Fibroblast of lung (primary cell): ENCODE data around the gene LRRC75B. TPM values are rescaled to one million over a fixed set of nuclear protein-coding genes. Genes with fewer than 3 reads are reported as not detected.

Experiments used
- DNase-seq, 2 donors: peaks; one replicate each; pipeline versions ENCODE4 v3.0.0 to v3.0.0-alpha.2; 2010; ENCODE audit warnings: low read depth in 2 of 2
- H2AFZ ChIP-seq: 2 replicates; pipeline ENCODE4 v1.5.1; 2012; ENCODE audit warnings: low read length, control low read depth, inconsistent platforms
- H3K27ac ChIP-seq: 2 replicates; pipeline ENCODE4 v1.5.1; 2011; ENCODE audit warnings: low read length, control low read depth; ENCODE audit not compliant: insufficient read depth
- H3K27me3 ChIP-seq: 2 replicates; pipeline ENCODE4 v1.5.1; 2011; ENCODE audit warnings: mild to moderate bottlenecking, low read length; ENCODE audit not compliant: control insufficient read depth, insufficient read depth
- H3K36me3 ChIP-seq: 2 replicates; pipeline ENCODE4 v1.5.1; 2011; ENCODE audit warnings: low read length; ENCODE audit not compliant: control insufficient read depth, insufficient read depth
- H3K4me1 ChIP-seq: 2 replicates; pipeline ENCODE4 v1.5.1; 2011; ENCODE audit warnings: low read length; ENCODE audit not compliant: control insufficient read depth, insufficient read depth; ENCODE audit errors: extremely low read depth
- H3K4me2 ChIP-seq: 2 replicates; pipeline ENCODE4 v1.5.1; 2011; ENCODE audit warnings: low read length, control low read depth; ENCODE audit not compliant: insufficient read depth; ENCODE audit errors: extremely low read depth
- H3K4me3 ChIP-seq, 4 experiments: fragments of 200-600 bp in 1 of 4; sonication (generic) in 1 of 4; replicated peaks in 1 of 4; 2 replicates each; pipeline ENCODE4 v1.5.1; 2011 to 2016; ENCODE audit warnings: low read length in 4 of 4, low read depth in 3 of 4, mild to moderate bottlenecking in 3 of 4, control low read depth in 2 of 4, inconsistent platforms in 1 of 4, mixed read lengths in 1 of 4; ENCODE audit not compliant: insufficient read depth in 1 of 4; ENCODE audit errors: control extremely low read depth in 1 of 4
- H3K79me2 ChIP-seq: 2 replicates; pipeline ENCODE4 v1.5.1; 2012; ENCODE audit warnings: mild to moderate bottlenecking, low read length, inconsistent platforms; ENCODE audit not compliant: control insufficient read depth, insufficient read depth
- H3K9ac ChIP-seq: 2 replicates; pipeline ENCODE4 v1.5.1; 2011; ENCODE audit warnings: mild to moderate bottlenecking, low read length, control low read depth; ENCODE audit not compliant: insufficient read depth
- H3K9me3 ChIP-seq: 2 replicates; pipeline ENCODE4 v1.5.1; 2012; ENCODE audit warnings: low read depth, low read length; ENCODE audit not compliant: control insufficient read depth, insufficient read depth
- H4K20me1 ChIP-seq: 2 replicates; pipeline ENCODE4 v1.5.1; 2011; ENCODE audit warnings: low read length; ENCODE audit not compliant: control insufficient read depth, insufficient read depth; ENCODE audit errors: extremely low read depth
- EZH2 ChIP-seq: IDR thresholded peaks from 2 replicates; pipeline ENCODE4 v1.5.1; 2012; ENCODE audit warnings: low read length, control low read depth, mild to moderate bottlenecking; ENCODE audit errors: missing control alignments
- polyA plus RNA-seq, 2 donors: library from polyadenylated mRNA; depleted of rRNA in 1 of 2; stranded (reverse) in 1 of 2; unstranded in 1 of 2; fragments of >200 nt; gene quantifications; 2 replicates each; pipeline ENCODE4 v1.2.1, GENCODE V29; 2011 to 2012; ENCODE audit warnings: missing spikeins in 1 of 2
- total RNA-seq: library from RNA; depleted of rRNA; stranded (reverse); fragments of >200 nt; gene quantifications from 2 replicates; pipeline ENCODE4 v1.2.1, GENCODE V29; 2014
- TF ChIP-seq, protein P1 (sequence below), 2 donors: IDR thresholded peaks in 1 of 2; conservative IDR thresholded peaks in 1 of 2; 1 replicate in 1 of 2; 2 replicates in 1 of 2; pipeline ENCODE4 v1.5.1; 2011 to 2012; ENCODE audit warnings: low read length in 2 of 2, control low read depth in 1 of 2, inconsistent platforms in 1 of 2, low read depth in 1 of 2, mild to moderate bottlenecking in 1 of 2

The LRRC75B gene
- total and polyA plus RNA-seq, 2 donors (not counting 1 experiment from before 2014, with no cell fraction given), result 2.9 to 7.9 TPM

- H3K27me3 ChIP-seq, result no peaks in the 10 kb centered on the region
- H2AFZ ChIP-seq, result no peak overlapping the region
- no peak overlapping the region for H3K27ac ChIP-seq
- no peaks in the 10 kb centered on the region for H4K20me1 ChIP-seq
- peak; percentile 21 to 35 for DNase-seq
- no peaks in the 10 kb centered on the region for H3K79me2 ChIP-seq
- no peak overlapping the region for H3K9ac ChIP-seq
- H3K9me3 ChIP-seq, result no peaks in the 10 kb centered on the region
- TF ChIP-seq EZH2, result no peak
- TF ChIP-seq, protein P1, sequence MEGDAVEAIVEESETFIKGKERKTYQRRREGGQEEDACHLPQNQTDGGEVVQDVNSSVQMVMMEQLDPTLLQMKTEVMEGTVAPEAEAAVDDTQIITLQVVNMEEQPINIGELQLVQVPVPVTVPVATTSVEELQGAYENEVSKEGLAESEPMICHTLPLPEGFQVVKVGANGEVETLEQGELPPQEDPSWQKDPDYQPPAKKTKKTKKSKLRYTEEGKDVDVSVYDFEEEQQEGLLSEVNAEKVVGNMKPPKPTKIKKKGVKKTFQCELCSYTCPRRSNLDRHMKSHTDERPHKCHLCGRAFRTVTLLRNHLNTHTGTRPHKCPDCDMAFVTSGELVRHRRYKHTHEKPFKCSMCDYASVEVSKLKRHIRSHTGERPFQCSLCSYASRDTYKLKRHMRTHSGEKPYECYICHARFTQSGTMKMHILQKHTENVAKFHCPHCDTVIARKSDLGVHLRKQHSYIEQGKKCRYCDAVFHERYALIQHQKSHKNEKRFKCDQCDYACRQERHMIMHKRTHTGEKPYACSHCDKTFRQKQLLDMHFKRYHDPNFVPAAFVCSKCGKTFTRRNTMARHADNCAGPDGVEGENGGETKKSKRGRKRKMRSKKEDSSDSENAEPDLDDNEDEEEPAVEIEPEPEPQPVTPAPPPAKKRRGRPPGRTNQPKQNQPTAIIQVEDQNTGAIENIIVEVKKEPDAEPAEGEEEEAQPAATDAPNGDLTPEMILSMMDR (conservative IDR thresholded peaks at IDR 0.05 in 1 of 2, IDR thresholded peaks at IDR 0.05 in 1 of 2; ENCODE audit: low read depth in 1 of 2, low read length in 2 of 2), result no peak
- H3K36me3 ChIP-seq, result peaks cover 4% of the 10 kb centered on the region
- peaks cover 7% of the 10 kb centered on the region for H3K4me1 ChIP-seq
- peak overlapping the region; percentile 40 for H3K4me2 ChIP-seq
- H3K4me3 ChIP-seq, result no peak overlapping the region
These were observed 9.4 kb downstream of the LRRC75B start for GRCh38 chr22:24583221-24584165.

- no peaks in the 10 kb centered on the region for H3K27me3 ChIP-seq
- no peak overlapping the region for H3K4me2 ChIP-seq
- H3K4me3 ChIP-seq, result no peak overlapping the region
- H4K20me1 ChIP-seq, result no peaks in the 10 kb centered on the region
- no peak overlapping the region for H3K9ac ChIP-seq
- no peak overlapping the region for H3K27ac ChIP-seq
- no peak for TF ChIP-seq EZH2
- TF ChIP-seq, protein P1 (conservative IDR thresholded peaks at IDR 0.05 in 1 of 2, IDR thresholded peaks at IDR 0.05 in 1 of 2; ENCODE audit: low read depth in 1 of 2, low read length in 2 of 2), result no peak
- H2AFZ ChIP-seq, result no peak overlapping the region
- no peaks in the 10 kb centered on the region for H3K9me3 ChIP-seq
- DNase-seq, result no peak
- H3K79me2 ChIP-seq, result no peaks in the 10 kb centered on the region
- H3K36me3 ChIP-seq, result peaks cover 4% of the 10 kb centered on the region
- peaks cover 7% of the 10 kb centered on the region for H3K4me1 ChIP-seq
These were observed 10.6 kb downstream of the LRRC75B start for GRCh38 chr22:24582056-24582814.

- no peak overlapping the region for H3K27ac ChIP-seq
- TF ChIP-seq EZH2, result no peak
- TF ChIP-seq, protein P1 (conservative IDR thresholded peaks at IDR 0.05 in 1 of 2, IDR thresholded peaks at IDR 0.05 in 1 of 2; ENCODE audit: low read depth in 1 of 2, low read length in 2 of 2), result no peak
- H3K36me3 ChIP-seq, result no peaks in the 10 kb centered on the region
- H3K79me2 ChIP-seq, result no peaks in the 10 kb centered on the region
- H3K27me3 ChIP-seq, result no peaks in the 10 kb centered on the region
- no peak overlapping the region for H3K4me3 ChIP-seq
- no peaks in the 10 kb centered on the region for H4K20me1 ChIP-seq
- no peaks in the 10 kb centered on the region for H3K9me3 ChIP-seq
- H2AFZ ChIP-seq, result no peak overlapping the region
- no peak overlapping the region for H3K4me2 ChIP-seq
- DNase-seq, result peak; percentile 59 to 87
- no peak overlapping the region for H3K9ac ChIP-seq
- H3K4me1 ChIP-seq, result peaks cover 7% of the 10 kb centered on the region
These were observed 12.6 kb downstream of the LRRC75B start for GRCh38 chr22:24580276-24580675.
